Mesothelial cell of epicardium (in vitro differentiated cells): ENCODE results near the gene DYRK4. TPM values are rescaled to one million over a fixed set of nuclear protein-coding genes. Genes with fewer than 3 reads are reported as not detected.

Experiments used
- DNase-seq, 2 experiments: peaks; one replicate each; pipeline ENCODE4 v3.0.0; 2021; ENCODE audit warnings: low spot score in 2 of 2; ENCODE audit not compliant: unreplicated experiment in 2 of 2
- H3K27ac Mint-ChIP-seq: 2 replicates; pipeline ENCODE4 v1.8.0; 2021; ENCODE audit warnings: mixed read lengths
- H3K27me3 Mint-ChIP-seq: 2 replicates; pipeline ENCODE4 v1.8.0; 2021; ENCODE audit warnings: low read depth, mixed read lengths
- H3K36me3 Mint-ChIP-seq: 2 replicates; pipeline ENCODE4 v1.8.0; 2021; ENCODE audit warnings: mixed read lengths
- H3K4me1 Mint-ChIP-seq: 2 replicates; pipeline ENCODE4 v1.8.0; 2021; ENCODE audit warnings: mixed read lengths
- H3K4me3 Mint-ChIP-seq: 2 replicates; pipeline ENCODE4 v1.8.0; 2021; ENCODE audit warnings: mild to moderate bottlenecking, moderate library complexity, mixed read lengths
- H3K9me3 Mint-ChIP-seq: 2 replicates; pipeline ENCODE4 v1.8.0; 2021; ENCODE audit warnings: mixed read lengths
- total RNA-seq: library from RNA; stranded (reverse); gene quantifications from 3 replicates; pipeline ENCODE4 v1.2.1, GENCODE V29; 2021
- TF ChIP-seq, protein P1 (sequence below): fragments of 200-600 bp; sonication (generic); IDR thresholded peaks from one replicate; pipeline ENCODE4 v1.5.0; 2021; ENCODE audit warnings: antibody characterized with exemption; ENCODE audit not compliant: unreplicated experiment

The DYRK4 gene
- total RNA-seq, 1 donor from 2014 or later = 39.7 TPM

DNA sequence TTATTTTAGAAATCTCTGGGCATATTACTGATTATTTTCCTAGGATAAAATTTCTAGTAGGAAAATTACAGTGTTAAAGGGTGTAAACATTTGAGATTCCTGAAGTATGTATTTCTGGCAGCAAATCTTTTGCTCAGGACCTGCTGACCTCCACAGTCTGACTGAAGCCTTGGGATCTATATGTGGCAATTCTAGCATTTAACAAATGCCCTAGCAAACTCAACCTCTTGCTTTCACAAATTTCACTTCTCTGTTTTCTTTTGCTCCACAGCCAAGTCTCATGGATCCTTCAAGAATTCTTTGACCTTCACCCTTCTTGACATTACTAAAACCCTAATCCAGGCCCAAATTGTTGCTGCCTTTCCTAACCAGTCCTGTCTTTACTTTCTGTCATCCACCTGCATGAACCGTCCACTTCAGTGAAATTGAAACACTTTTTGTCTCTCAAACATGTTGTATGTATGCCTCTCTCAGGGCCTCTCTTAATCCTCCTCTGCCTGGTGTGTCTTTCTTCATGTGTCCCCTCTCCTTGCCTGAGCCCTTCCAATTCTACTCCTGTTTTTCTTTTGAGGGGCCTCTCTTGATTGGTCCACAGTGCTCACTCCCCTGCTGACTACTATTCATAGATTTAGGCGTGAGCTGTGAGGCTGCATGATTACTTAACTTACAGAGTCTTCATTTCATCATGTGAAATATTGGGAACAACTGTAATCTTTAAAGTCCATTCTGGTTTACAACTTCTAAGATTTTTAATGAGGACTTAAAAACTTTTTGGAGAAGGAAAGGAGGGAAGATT is 5.1 kb upstream of the DYRK4 start:
- Mint-ChIP-seq H3K9me3 (no peaks in the 10 kb centered on the region), H3K4me3 (no peak overlapping the region), H3K27ac (no peak overlapping the region), H3K27me3 (peaks cover 2% of the 10 kb centered on the region), H3K36me3 (no peaks in the 10 kb centered on the region), H3K4me1 (peaks cover 4% of the 10 kb centered on the region)
- DNase-seq = no peak
- TF ChIP-seq, protein P1, sequence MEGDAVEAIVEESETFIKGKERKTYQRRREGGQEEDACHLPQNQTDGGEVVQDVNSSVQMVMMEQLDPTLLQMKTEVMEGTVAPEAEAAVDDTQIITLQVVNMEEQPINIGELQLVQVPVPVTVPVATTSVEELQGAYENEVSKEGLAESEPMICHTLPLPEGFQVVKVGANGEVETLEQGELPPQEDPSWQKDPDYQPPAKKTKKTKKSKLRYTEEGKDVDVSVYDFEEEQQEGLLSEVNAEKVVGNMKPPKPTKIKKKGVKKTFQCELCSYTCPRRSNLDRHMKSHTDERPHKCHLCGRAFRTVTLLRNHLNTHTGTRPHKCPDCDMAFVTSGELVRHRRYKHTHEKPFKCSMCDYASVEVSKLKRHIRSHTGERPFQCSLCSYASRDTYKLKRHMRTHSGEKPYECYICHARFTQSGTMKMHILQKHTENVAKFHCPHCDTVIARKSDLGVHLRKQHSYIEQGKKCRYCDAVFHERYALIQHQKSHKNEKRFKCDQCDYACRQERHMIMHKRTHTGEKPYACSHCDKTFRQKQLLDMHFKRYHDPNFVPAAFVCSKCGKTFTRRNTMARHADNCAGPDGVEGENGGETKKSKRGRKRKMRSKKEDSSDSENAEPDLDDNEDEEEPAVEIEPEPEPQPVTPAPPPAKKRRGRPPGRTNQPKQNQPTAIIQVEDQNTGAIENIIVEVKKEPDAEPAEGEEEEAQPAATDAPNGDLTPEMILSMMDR = no peak

DNA sequence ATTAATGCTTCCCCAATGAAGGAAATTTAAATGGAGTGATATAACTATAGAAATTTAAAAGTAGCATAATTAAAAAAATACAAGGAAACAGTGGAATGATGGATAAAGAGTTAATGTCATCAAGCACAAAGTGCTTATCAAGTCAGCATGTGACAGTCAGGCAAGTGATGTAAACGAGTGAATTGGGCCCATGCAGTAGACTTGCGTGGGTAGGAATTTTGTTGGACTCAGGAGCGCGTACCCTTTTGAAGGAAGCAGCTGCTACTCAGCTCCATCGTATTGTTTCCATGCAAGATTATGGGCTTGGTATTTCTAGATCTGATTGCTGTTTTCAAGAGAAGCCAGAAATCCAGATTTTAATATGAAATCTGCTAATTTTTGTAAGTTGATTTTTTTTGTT is 4.4 kb upstream of the DYRK4 start:
- no peak overlapping the region for H3K4me3 Mint-ChIP-seq
- DNase-seq = no peak
- H3K36me3 Mint-ChIP-seq = no peaks in the 10 kb centered on the region
- H3K27ac Mint-ChIP-seq = no peak overlapping the region
- H3K27me3 Mint-ChIP-seq = peaks cover 8% of the 10 kb centered on the region
- TF ChIP-seq, protein P1 = no peak
- H3K4me1 Mint-ChIP-seq = peaks cover 9% of the 10 kb centered on the region
- H3K9me3 Mint-ChIP-seq = no peaks in the 10 kb centered on the region

- no peaks in the 10 kb centered on the region for H3K9me3 Mint-ChIP-seq
- no peak overlapping the region for H3K27ac Mint-ChIP-seq
- peaks cover 14% of the 10 kb centered on the region for H3K27me3 Mint-ChIP-seq
- H3K4me1 Mint-ChIP-seq = peaks cover 9% of the 10 kb centered on the region
- H3K36me3 Mint-ChIP-seq = no peaks in the 10 kb centered on the region
- DNase-seq = no peak
- TF ChIP-seq, protein P1 = no peak
- no peak overlapping the region for H3K4me3 Mint-ChIP-seq
These were observed 3.8 kb upstream of the DYRK4 start for GRCh38 chr12:4558171-4558570.

DNA sequence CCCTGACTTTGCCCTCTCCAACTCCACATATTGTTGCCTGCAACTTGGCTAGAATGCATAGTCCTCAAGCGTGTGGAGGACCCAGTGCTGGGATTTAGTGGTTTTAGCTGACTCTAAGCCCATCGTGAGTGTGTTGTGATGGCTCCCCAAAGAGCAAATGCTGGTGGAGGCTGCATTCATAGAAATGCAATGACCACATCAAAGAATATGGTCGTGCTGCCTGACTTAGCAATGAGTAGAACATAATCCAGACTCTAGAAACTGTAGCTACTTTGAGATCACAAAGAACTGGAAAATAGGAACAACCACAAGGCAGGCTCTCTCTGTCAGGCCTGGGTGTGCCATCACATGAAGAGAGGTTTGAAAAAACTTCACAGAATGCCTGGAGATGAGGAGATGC is 1.3 kb downstream of the DYRK4 start:
- no peak overlapping the region for H3K27ac Mint-ChIP-seq
- TF ChIP-seq, protein P1 = no peak
- H3K36me3 Mint-ChIP-seq = no peaks in the 10 kb centered on the region
- no peak for DNase-seq
- H3K9me3 Mint-ChIP-seq = no peaks in the 10 kb centered on the region
- peaks cover 42% of the 10 kb centered on the region for H3K27me3 Mint-ChIP-seq
- peaks cover 9% of the 10 kb centered on the region for H3K4me1 Mint-ChIP-seq
- H3K4me3 Mint-ChIP-seq = no peak overlapping the region

DNA sequence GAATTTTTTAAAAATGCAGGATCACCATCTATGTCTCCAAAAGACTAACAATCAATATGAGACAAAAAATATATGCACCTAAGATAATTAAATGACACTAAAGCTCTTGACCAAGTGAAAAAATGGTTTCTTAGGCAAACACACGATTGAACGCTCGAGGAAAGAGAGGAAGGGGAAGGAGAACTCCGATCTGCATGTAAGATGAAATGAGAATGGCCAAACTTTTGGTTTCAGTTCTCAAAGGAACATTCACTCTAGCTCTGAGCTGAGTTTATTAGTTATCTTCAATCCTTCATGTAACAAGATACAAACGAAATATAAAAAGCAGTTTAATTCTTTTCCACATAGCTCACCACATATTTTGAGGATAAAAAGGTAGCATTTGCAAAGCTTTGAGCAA is 2.8 kb downstream of the DYRK4 start:
- Mint-ChIP-seq H3K27ac (no peak overlapping the region), H3K4me1 (peaks cover 9% of the 10 kb centered on the region)

More for the DNA sequence above, 2.8 kb downstream of the DYRK4 start:
- no peak for DNase-seq
- Mint-ChIP-seq H3K4me3 (no peak overlapping the region), H3K36me3 (no peaks in the 10 kb centered on the region), H3K27me3 (peaks cover 42% of the 10 kb centered on the region), H3K9me3 (no peaks in the 10 kb centered on the region)
- TF ChIP-seq, protein P1 = no peak
